ACHN (cell line): ENCODE data around the gene ANKS1B.

ENCODE experiments used
- DNase-seq: peaks from one replicate; pipeline ENCODE4 v3.0.0-alpha.2; 2015
- in situ Hi-C: cut with HindIII; loops from 2 replicates; pipeline ENCODE4 v1.10.0; 2017; ENCODE audit warnings: low sequenced_read_pairs, low pct_ligation_motif_present, low pct_unique_long_range_greater_than_20kb

Gene ANKS1B

DNA sequence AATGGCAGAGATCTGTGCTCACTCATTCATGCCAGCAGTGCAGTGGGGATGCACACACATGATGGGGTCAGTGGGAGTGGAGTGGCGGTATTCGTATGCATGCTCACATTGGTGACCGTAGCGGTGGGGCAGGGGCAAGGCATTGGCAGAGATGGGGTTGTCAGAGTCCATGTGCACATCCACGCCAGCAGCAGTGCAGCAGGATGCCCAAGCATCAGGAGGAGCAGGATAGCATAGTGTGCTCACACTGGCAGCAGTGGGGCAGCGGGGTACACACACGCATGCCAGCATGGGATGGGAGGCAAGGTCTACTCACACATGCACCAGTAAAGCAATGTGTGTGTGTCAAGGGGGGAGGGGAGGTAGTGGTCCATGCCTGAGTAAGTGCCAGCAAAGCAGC lies 426.6 kb downstream of the ANKS1B start:
- in situ Hi-C loops, result no loop called here
- DNase-seq, result no peak

DNA sequence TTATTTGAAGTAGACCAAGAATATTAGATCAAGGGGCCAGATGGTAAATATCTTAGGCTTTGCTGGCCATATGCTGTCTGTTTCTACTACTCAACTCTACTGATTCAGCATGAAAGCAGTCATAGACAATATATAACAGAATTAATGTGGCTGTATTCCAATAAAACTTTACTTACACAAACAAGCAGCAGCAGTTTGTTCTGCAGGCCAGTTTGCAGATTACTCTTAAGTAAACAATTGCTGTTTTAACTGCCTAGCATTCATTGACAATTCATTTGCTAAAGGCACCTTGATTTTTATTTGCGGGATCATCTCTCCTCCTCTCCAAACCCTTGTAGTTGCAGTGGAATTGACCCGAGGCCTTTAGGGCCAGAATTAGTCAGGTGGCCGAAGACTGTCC lies 431.3 kb downstream of the ANKS1B start:
- DNase-seq, result no peak
- in situ Hi-C loops, result no loop called here

DNA sequence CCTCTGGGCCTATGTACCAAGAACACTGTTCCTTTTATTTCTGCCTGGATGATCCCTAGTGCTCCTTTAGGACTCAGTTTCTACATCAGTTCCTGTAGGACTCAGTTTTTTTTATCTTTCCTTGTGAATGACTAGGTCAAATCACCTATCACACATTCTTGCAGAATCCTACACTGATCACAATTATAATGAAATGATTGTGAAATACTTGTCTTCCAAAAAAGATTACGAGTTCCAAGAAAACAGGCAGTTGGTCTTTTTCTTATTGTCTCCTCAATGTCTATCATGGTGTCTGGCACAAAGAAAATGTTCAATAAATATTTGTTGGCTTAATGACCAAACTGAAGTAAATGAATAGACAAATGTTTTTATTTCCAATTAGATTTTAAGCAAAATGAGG lies 432.7 kb downstream of the ANKS1B start:
- DNase-seq, result no peak

DNA sequence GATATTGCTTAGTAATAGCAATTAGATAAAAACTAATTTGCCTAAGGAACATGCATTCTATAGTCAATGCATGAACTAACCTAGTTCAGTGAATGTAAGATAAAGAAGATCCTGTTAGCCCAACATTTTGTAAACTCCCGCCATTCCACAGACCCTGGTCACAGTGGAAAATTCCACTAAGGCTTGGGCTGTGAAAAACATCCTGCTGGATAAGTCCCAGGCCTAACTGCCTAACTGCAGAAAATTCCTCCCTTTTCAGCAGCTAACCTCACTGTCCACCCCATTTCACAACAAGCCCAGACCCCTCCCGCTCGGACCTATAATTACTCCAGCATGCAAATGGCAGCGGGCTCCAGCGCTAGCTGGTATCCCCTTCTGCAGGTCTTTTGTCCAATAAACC lies 435.1 kb downstream of the ANKS1B start:
- DNase-seq, result no peak
- in situ Hi-C loops, result no loop called here

More for the DNA sequence above, 432.7 kb downstream of the ANKS1B start:
- in situ Hi-C loops, result no loop called here

DNA sequence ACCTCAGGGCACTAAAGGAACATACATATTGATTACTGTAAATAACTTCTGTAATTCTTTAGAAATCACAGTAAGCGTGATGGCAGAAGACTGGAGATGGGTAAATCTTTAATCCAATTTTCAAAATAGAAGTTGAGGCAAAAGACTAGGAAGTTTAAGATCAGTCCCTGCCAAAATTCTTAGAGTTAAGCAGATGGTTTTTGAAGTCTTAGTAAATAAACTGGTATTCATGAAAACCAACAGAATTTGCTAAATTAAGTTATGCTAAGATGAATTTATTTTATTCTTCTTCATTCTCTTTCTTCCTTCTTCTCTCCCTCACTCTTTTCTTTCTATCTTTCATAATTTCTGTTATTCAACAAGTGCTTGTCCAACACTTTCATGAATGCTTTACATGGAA lies 435.5 kb downstream of the ANKS1B start:
- no peak for DNase-seq
- in situ Hi-C loops, result no loop called here

GRCh38 chr12:99544457-99544856 lies 440.3 kb downstream of the ANKS1B start:
- no peak for DNase-seq
- in situ Hi-C loops, result no loop called here

- DNase-seq, result peak; percentile 50
- in situ Hi-C loops, result no loop called here
Observed at GRCh38 chr12:99529966-99530365, 454.8 kb downstream of the ANKS1B start.

GRCh38 chr12:99528478-99528877 lies 456.3 kb downstream of the ANKS1B start:
- DNase-seq, result no peak
- in situ Hi-C loops, result no loop called here

- in situ Hi-C loops, result no loop called here
- DNase-seq, result no peak
Observed at GRCh38 chr12:99523853-99524252, 460.9 kb downstream of the ANKS1B start.

DNA sequence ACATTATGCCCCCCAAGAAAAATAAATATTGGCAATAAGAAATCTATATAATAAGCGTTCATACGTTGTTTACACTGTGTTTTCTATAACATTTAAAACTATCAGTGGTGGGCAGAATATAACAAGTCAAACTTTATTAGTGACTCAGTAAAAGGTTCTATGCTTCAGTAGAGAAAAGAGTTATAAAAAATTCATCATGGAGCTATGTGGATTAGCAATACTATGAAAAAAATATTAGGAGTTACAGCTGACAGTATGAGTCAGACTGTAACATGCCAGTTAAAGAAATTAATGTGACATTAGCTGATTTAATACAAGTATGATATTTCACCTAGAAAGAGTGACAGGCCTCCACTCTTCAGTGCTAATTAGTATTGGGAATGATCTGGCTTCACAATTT lies 462.3 kb downstream of the ANKS1B start:
- in situ Hi-C loops, result no loop called here
- no peak for DNase-seq

DNA sequence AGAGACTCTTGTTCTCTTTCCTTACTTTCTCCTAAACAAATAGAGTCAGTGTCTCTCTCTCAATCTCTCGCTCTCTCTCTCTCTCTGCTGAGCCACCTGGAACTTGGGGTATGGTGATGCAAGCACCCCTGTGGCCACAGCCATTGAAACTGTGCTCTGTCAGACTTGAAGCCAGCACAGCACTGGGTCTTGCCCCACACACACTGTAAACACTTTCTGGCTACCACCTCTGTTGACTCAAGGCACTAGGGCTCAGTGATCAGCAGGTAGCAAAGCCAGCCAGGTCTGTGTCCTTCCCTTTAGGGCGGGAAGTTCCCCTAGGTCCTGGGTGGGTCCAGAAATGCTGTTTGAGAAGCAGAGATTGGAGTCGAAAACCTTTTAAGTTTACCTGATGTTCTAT lies 463.1 kb downstream of the ANKS1B start:
- in situ Hi-C loops, result no loop called here
- DNase-seq, result no peak

- in situ Hi-C loops, result no loop called here
- DNase-seq, result no peak
Observed at GRCh38 chr12:99513066-99513465, 471.7 kb downstream of the ANKS1B start.

- DNase-seq, result no peak
- in situ Hi-C loops, result no loop called here
Observed at GRCh38 chr12:99505805-99506204, 478.9 kb downstream of the ANKS1B start.

DNA sequence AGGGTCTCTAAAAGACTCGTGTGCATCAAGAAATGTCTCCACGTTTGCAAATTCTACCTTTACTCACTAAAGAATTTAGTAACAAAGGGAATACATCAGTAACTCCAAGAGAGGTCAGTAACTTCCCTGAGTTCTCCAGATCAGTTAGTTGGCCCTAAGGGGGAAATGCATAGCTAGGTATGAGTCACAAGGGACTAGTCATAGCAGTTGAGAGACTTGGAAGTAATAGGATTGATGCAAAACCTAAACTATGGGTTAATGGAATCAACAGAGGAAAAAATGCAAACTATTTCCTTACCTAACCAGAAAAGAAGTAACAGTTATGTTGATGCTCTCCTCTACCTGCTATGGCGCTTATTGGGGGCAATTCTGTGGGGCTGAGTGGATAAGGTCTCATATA lies 486.0 kb downstream of the ANKS1B start:
- peak; percentile 74 for DNase-seq
- in situ Hi-C loops, result no loop called here

GRCh38 chr12:99495799-99496198 lies 488.9 kb downstream of the ANKS1B start:
- DNase-seq, result no peak
- in situ Hi-C loops, result no loop called here

DNA sequence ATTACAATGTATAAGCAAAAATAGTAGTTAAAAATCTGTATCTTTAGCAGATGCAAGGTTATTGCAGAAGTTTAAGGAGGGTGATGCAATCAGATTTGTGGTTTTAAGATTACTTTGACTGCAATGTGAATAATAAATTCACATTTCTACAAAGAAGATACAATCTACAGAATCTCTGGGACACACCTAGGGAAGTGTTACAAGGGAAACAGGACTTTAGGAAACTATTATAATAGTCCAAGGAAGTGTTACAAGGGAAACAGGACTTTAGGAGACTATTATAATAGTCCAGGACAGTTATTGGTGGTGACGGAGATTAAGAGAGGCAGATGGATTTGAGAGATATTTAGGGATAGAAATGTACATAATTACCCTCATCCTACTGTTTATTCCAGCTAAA lies 491.5 kb downstream of the ANKS1B start:
- in situ Hi-C loops, result no loop called here
- DNase-seq, result no peak

GRCh38 chr12:99486277-99486676 lies 498.5 kb downstream of the ANKS1B start:
- DNase-seq, result no peak
- in situ Hi-C loops, result no loop called here

DNA sequence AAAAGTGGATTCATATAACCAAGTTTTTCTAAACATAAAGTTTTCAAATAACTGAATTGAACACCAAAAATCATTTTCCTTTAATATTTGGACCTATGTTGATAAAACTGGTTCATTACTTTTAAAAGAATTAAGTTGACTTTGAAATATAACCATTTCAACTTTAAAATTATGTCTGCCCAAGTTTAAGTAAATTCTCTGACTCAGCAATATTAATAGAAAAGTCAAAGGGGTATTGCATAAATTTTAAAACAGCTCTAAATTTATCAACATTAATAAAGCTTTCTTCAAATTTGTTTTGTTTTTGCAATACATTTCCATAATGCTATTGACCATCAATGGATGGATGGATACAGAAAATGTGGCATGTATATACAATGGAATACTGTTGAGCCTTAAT lies 505.6 kb downstream of the ANKS1B start:
- DNase-seq, result no peak
- in situ Hi-C loops, result no loop called here

DNA sequence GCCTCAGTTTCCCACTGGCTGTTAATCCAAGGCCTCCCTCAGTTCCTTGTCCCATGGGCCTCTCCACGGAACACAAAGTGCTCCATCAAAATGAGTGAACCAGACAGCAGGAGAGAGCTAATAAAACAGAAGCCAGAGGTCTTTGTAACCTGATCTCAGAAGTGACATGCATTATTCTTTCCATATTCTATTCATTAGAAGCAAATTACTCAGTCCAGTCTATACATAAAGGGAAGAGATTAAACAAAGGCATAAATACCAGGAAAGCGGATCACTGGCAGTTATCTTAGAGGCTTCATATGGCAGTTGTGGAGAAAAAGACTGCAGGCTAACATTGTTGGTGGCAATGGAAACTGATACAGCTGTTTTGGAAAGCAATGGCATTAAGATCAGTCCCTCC lies 507.8 kb downstream of the ANKS1B start:
- DNase-seq, result no peak
- in situ Hi-C loops, result no loop called here

DNA sequence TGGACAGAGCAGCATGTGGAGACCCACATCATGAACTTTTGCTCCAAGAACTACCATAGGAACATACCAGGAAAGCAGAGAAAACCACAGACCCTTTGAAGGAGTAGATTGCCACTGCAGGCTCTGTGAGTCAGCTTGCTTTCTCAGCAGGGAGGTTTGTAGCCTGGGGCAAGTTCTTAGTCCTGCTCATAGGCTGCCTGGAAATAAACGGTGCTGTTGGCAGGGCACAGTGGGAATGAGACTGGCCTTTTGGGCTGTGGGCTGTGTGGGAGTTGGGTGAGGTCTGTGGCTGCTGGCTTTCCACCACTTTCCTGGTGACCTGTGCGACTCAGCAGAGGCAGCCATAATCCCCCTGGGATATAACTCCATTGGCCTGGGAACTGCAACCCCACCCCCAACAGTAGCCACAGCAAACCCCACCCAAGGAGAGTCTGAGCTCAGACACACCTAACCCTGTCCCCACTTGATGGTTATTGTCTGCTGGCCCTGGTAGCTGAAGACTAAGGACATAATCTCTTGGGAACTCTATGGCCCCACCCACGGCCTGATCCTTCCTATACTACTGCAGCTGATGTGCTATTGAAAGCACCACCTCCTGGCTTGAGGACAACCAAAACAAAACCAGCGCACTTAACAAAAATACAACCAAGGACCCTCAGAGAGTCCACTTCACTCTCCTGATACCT lies 529.2 kb downstream of the ANKS1B start:
- DNase-seq, result peak; percentile 97

More for the DNA sequence above, 529.2 kb downstream of the ANKS1B start:
- in situ Hi-C loops, result no loop called here
